Loucy (cell line): ENCODE data around the gene MGLL.

Experiments used
- H2AFZ ChIP-seq: fragments of 200-600 bp; sonication (generic); 2 replicates; pipeline ENCODE4 v1.6.0; 2016; ENCODE audit warnings: antibody characterized with exemption, mild to moderate bottlenecking, low read length, moderate library complexity
- H3F3A ChIP-seq: fragments of 200-600 bp; 2 replicates; pipeline ENCODE4 v1.6.0; 2016; ENCODE audit warnings: antibody characterized with exemption, low read depth, mild to moderate bottlenecking
- H3K27me3 ChIP-seq: fragments of 200-600 bp; sonication (generic); 2 replicates; pipeline ENCODE4 v1.6.1; 2014; ENCODE audit warnings: low read length, mild to moderate bottlenecking; ENCODE audit not compliant: insufficient read depth, poor library complexity, severe bottlenecking
- H3K36me3 ChIP-seq: fragments of 200-600 bp; sonication (generic); 2 replicates; pipeline ENCODE4 v1.6.1; 2016; ENCODE audit warnings: low read length; ENCODE audit not compliant: insufficient read depth
- H3K4me1 ChIP-seq: fragments of 200-600 bp; sonication (generic); 2 replicates; pipeline ENCODE4 v1.5.1; 2014; ENCODE audit warnings: low read length, mild to moderate bottlenecking; ENCODE audit not compliant: insufficient read depth, poor library complexity, severe bottlenecking
- H3K4me2 ChIP-seq: fragments of 200-600 bp; sonication (generic); 2 replicates; pipeline ENCODE4 v1.6.0; 2014; ENCODE audit warnings: antibody characterized with exemption, low read length, low read depth, mild to moderate bottlenecking; ENCODE audit not compliant: poor library complexity, severe bottlenecking
- H3K4me3 ChIP-seq: fragments of 200-600 bp; sonication (generic); 2 replicates; pipeline ENCODE4 v1.5.1; 2014; ENCODE audit warnings: low read length, mild to moderate bottlenecking, mixed read lengths; ENCODE audit not compliant: poor library complexity, severe bottlenecking
- H3K79me2 ChIP-seq: fragments of 200-600 bp; sonication (generic); 2 replicates; pipeline ENCODE4 v1.6.1; 2014; ENCODE audit warnings: low read length; ENCODE audit not compliant: insufficient read depth
- H3K9ac ChIP-seq: fragments of 200-600 bp; sonication (generic); 2 replicates; pipeline ENCODE4 v1.6.0; 2014; ENCODE audit warnings: mild to moderate bottlenecking, low read depth, low read length, moderate library complexity; ENCODE audit not compliant: poor library complexity, severe bottlenecking
- H3K9me2 ChIP-seq: fragments of 200-600 bp; sonication (generic); replicated peaks from 2 replicates; pipeline ENCODE4 v1.6.1; 2016; ENCODE audit warnings: low read depth, low read length, mixed read lengths
- H3K9me3 ChIP-seq: fragments of 200-600 bp; sonication (generic); 2 replicates; pipeline ENCODE4 v1.6.1; 2014; ENCODE audit warnings: mild to moderate bottlenecking, antibody characterized with exemption, low read length, low read depth; ENCODE audit not compliant: insufficient read depth
- H4K20me1 ChIP-seq: fragments of 200-600 bp; sonication (generic); 2 replicates; pipeline ENCODE4 v1.6.0; 2014; ENCODE audit warnings: antibody characterized with exemption, low read length, mild to moderate bottlenecking; ENCODE audit not compliant: insufficient read depth, poor library complexity, severe bottlenecking
- EZH2phosphoT487 ChIP-seq: fragments of 200-600 bp; IDR thresholded peaks from 2 replicates; pipeline ENCODE4 v1.6.1; 2018; ENCODE audit warnings: antibody characterized with exemption, mild to moderate bottlenecking, moderate library complexity, borderline replicate concordance
- TF ChIP-seq, protein P1 (sequence below): fragments of 200-600 bp; sonication (generic); conservative IDR thresholded peaks from 2 replicates; pipeline ENCODE4 v1.5.1; 2014; ENCODE audit warnings: mild to moderate bottlenecking, antibody characterized with exemption, low read length

Gene MGLL

DNA sequence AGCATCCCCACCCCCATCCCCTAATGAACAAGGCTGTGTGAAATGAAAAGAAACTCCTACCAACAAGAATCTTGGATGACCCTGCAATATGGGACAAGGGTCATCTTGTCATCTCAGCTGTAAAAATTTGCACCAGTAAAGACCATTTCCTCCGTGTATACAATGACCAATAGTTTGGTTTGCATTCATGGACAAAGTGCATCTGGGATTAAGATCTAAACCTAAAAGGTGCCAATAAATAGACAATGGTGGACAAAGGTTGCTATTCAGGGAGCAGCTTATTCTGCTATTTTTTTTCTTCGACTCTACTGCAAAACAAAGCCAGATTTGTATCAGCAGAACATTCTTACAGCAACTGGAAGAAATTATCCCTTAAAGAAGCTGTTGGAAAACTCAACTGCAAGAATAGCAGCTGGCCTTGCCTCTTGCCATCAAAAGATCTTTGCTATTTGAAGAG is 8.0 kb downstream of the MGLL start:
- no peaks in the 10 kb centered on the region for H3F3A ChIP-seq
- no peaks in the 10 kb centered on the region for H3K27me3 ChIP-seq
- H3K36me3 ChIP-seq = peaks cover 52% of the 10 kb centered on the region; the same call in 1 of the 2 replicates
- no peaks in the 10 kb centered on the region for H3K9me3 ChIP-seq
- no peak overlapping the region for H2AFZ ChIP-seq
- H4K20me1 ChIP-seq = no peaks in the 10 kb centered on the region
- H3K9ac ChIP-seq = peak overlapping the region; percentile 38
- peak overlapping the region; percentile 29 for H3K4me3 ChIP-seq
- H3K9me2 ChIP-seq = no peaks in the 10 kb centered on the region
- H3K79me2 ChIP-seq = peaks cover 99% of the 10 kb centered on the region
- peak overlapping the region; percentile 99 for H3K4me2 ChIP-seq
- H3K4me1 ChIP-seq = peaks cover 84% of the 10 kb centered on the region
- TF ChIP-seq, protein P1, sequence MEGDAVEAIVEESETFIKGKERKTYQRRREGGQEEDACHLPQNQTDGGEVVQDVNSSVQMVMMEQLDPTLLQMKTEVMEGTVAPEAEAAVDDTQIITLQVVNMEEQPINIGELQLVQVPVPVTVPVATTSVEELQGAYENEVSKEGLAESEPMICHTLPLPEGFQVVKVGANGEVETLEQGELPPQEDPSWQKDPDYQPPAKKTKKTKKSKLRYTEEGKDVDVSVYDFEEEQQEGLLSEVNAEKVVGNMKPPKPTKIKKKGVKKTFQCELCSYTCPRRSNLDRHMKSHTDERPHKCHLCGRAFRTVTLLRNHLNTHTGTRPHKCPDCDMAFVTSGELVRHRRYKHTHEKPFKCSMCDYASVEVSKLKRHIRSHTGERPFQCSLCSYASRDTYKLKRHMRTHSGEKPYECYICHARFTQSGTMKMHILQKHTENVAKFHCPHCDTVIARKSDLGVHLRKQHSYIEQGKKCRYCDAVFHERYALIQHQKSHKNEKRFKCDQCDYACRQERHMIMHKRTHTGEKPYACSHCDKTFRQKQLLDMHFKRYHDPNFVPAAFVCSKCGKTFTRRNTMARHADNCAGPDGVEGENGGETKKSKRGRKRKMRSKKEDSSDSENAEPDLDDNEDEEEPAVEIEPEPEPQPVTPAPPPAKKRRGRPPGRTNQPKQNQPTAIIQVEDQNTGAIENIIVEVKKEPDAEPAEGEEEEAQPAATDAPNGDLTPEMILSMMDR = no peak
- no peak for TF ChIP-seq EZH2phosphoT487

DNA sequence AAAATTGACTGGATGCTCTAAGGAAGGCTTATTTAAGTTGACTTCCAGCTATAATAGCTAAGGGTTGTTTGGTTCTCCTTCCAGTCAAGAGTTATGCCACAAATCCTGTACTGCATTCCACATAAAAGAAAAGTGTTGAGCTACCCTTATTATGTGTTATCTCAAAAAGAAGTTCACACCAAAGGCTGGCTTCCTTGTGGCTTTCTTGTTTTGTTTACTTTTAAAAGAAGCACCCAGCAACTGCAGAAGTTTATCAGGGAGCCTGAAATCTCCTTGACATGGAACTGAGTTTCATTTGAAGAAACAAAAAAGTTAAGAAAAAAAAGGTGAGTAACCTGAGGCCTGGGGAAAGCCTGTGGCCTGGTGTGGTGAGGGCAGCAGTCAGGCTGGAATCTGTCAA is 10.2 kb downstream of the MGLL start:
- Histone ChIP-seq H3K4me1 (peaks cover 71% of the 10 kb centered on the region), H3K79me2 (peaks cover 92% of the 10 kb centered on the region), H3K9me3 (no peaks in the 10 kb centered on the region), H2AFZ (no peak overlapping the region), H4K20me1 (no peaks in the 10 kb centered on the region), H3K36me3 (peaks cover 67% of the 10 kb centered on the region), H3K27me3 (no peaks in the 10 kb centered on the region), H3F3A (no peaks in the 10 kb centered on the region), H3K9ac (no peak overlapping the region), H3K4me3 (no peak overlapping the region), H3K4me2 (peak overlapping the region; percentile 4), H3K9me2 (no peaks in the 10 kb centered on the region)
- no peak for TF ChIP-seq EZH2phosphoT487

DNA sequence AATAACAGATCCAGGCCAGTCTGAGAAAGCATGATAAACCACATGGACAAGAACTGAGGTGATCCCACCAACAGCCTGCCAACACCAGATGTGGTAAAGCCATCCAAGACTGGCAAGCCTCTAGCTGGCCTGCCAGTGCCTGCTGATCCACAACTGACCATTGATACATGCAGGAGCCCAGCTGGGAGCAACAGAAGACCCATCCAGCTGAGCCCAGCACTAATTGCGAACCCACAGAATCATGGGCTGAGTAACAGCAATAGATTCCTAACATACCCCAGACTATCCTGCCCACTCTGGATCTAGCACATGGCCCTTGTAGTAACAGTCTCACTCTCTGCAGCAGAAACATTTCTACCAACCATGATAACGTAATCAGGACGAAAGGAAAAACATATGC is 10.6 kb downstream of the MGLL start:
- Histone ChIP-seq H3K4me1 (peaks cover 66% of the 10 kb centered on the region), H3K9me3 (no peaks in the 10 kb centered on the region), H3K4me3 (no peak overlapping the region), H3K27me3 (no peaks in the 10 kb centered on the region), H3K9ac (no peak overlapping the region), H3F3A (no peaks in the 10 kb centered on the region), H2AFZ (no peak overlapping the region), H3K79me2 (peaks cover 88% of the 10 kb centered on the region), H3K36me3 (peaks cover 67% of the 10 kb centered on the region), H3K9me2 (no peaks in the 10 kb centered on the region), H4K20me1 (no peaks in the 10 kb centered on the region), H3K4me2 (peak overlapping the region; percentile 4)
- no peak for TF ChIP-seq EZH2phosphoT487
- TF ChIP-seq, protein P1 = no peak

DNA sequence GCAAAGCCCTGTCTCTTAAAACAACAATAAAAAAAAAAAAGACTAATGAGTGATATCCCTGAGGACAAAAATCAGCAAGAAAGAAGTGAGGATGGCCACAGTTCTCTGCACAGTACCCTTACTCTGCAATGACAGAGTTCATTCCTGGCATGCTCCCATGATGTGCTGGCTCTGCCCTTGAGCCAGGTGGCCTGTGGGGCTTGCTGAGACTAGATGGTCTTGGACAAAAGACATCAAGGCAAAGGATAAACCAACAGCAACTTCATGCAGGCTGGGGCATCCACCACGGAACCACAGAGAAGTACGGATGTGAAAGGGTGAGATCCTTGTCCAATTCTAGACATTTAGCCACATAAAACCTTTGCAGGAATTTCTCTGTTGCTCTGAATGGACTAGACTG is 12.7 kb downstream of the MGLL start:
- no peak for TF ChIP-seq EZH2phosphoT487
- TF ChIP-seq, protein P1 = no peak
- no peak overlapping the region for H3K4me2 ChIP-seq
- H3K79me2 ChIP-seq = peaks cover 88% of the 10 kb centered on the region
- H4K20me1 ChIP-seq = no peaks in the 10 kb centered on the region
- H3K4me1 ChIP-seq = peaks cover 60% of the 10 kb centered on the region
- no peak overlapping the region for H2AFZ ChIP-seq
- no peaks in the 10 kb centered on the region for H3F3A ChIP-seq
- no peak overlapping the region for H3K9ac ChIP-seq
- H3K9me2 ChIP-seq = no peaks in the 10 kb centered on the region
- H3K4me3 ChIP-seq = no peak overlapping the region
- H3K9me3 ChIP-seq = no peaks in the 10 kb centered on the region
- peaks cover 67% of the 10 kb centered on the region for H3K36me3 ChIP-seq
- no peaks in the 10 kb centered on the region for H3K27me3 ChIP-seq
